Measurements from ENCODE around the gene DUSP2. TPM values are rescaled to one million over a fixed set of nuclear protein-coding genes. Genes with fewer than 3 reads are reported as not detected.

The DUSP2 gene
- total and polyA plus RNA-seq, 10 of the 15 experiments (the other 5 are each of a cell fraction or from before 2014, with no cell fraction given) = 9.7 to 212 (median 57.2) TPM

DNA sequence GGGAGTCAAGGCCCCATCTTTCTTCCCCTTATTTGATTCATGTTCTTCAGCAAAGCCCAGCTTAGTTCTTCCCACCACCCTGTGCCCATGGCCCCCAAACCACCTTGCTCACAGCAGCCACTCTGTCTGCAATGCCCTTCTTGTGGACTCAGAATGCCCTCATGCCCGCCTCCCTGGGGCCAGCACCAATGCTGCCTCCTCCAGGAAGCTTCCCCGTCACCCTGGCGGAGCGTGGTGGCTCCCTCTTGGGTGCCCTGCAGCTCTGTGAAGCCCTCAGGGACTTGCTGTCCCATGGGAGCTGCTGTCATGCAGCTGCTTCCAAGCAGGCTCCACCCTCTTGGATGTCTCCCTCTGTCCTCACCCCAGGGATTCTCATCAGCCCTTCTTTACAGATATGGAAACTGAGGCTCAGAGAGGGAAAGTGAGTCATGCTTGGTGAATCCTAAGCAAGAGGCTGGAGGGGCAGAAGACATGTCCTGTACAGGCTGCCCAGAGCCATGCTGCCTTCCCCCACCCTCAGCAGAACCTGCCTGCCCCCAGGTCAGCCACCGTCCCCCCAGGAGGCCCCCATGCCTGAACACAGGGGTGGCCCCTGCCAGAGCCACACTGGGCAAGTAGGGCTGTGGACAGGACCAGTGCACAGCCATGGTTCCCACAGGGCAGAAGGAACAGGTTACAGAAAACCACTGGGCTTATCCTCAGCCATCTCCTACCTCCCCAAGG, 11.8 kb upstream of the DUSP2 start (continued):
- TF ChIP-seq CEBPZ (IDR thresholded peaks at IDR 0.05; ENCODE audit: low read depth, low read length) = no peak
- TF ChIP-seq BACH1 (IDR thresholded peaks at IDR 0.05; ENCODE audit: borderline replicate concordance) = peak; percentile 64; the same call in 1 of the 2 replicates
- TF ChIP-seq ZNF24 (IDR thresholded peaks at IDR 0.05) = no peak
- 0 out of 2 replicates have a peak, but pooled peaks have one; percentile 39 for TF ChIP-seq ELK1 (IDR thresholded peaks at IDR 0.05; ENCODE audit: low read depth, low read length)
- no peak for TF ChIP-seq SUZ12 (IDR thresholded peaks at IDR 0.05; ENCODE audit: unreplicated experiment)
- TF ChIP-seq RBBP5 (conservative IDR thresholded peaks at IDR 0.05) = no peak
- TF ChIP-seq POLR2AphosphoS2 (IDR thresholded peaks at IDR 0.05; ENCODE audit: low read depth, low read length) = 0 out of 2 replicates have a peak, but pooled peaks have one; percentile 48
- TF ChIP-seq CHD1 (IDR thresholded peaks at IDR 0.05; ENCODE audit: low read depth, low read length) = no peak
- TF ChIP-seq TCF7 (IDR thresholded peaks at IDR 0.05; ENCODE audit: borderline replicate concordance) = no peak
- no peak for TF ChIP-seq IRF3 (IDR thresholded peaks at IDR 0.05)
- no peak for TF ChIP-seq NRF1 (conservative IDR thresholded peaks at IDR 0.05; ENCODE audit: low read depth, low read length)
- peak; percentile 59; the same call in 1 of the 2 replicates for TF ChIP-seq ZNF207 (IDR thresholded peaks at IDR 0.05; ENCODE audit: borderline replicate concordance)
- TF ChIP-seq, protein P1, sequence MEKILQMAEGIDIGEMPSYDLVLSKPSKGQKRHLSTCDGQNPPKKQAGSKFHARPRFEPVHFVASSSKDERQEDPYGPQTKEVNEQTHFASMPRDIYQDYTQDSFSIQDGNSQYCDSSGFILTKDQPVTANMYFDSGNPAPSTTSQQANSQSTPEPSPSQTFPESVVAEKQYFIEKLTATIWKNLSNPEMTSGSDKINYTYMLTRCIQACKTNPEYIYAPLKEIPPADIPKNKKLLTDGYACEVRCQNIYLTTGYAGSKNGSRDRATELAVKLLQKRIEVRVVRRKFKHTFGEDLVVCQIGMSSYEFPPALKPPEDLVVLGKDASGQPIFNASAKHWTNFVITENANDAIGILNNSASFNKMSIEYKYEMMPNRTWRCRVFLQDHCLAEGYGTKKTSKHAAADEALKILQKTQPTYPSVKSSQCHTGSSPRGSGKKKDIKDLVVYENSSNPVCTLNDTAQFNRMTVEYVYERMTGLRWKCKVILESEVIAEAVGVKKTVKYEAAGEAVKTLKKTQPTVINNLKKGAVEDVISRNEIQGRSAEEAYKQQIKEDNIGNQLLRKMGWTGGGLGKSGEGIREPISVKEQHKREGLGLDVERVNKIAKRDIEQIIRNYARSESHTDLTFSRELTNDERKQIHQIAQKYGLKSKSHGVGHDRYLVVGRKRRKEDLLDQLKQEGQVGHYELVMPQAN (conservative IDR thresholded peaks at IDR 0.05) = no peak
- TF ChIP-seq SMAD1 (IDR thresholded peaks at IDR 0.05; ENCODE audit: low read depth, partially characterized antibody) = peak; percentile 54
- peak; percentile 95 for TF ChIP-seq TCF12 (IDR thresholded peaks at IDR 0.05; ENCODE audit: low read depth, low read length)
- TF ChIP-seq E4F1 (IDR thresholded peaks at IDR 0.05; ENCODE audit: borderline replicate concordance, partially characterized antibody) = no peak
- peak; percentile 59 for TF ChIP-seq CHD2 (IDR thresholded peaks at IDR 0.05; ENCODE audit: borderline replicate concordance, low read depth, low read length)
- peak; percentile 53; the same call in 1 of the 2 replicates for TF ChIP-seq PAX5 (IDR thresholded peaks at IDR 0.05; ENCODE audit: borderline replicate concordance, low read depth, low read length)
- peak; percentile 51 for TF ChIP-seq SMARCA5 (IDR thresholded peaks at IDR 0.05)
- no peak for TF ChIP-seq POLR2A (IDR thresholded peaks at IDR 0.05; ENCODE audit: low read depth, low read length)
- TF ChIP-seq RELA (IDR thresholded peaks at IDR 0.05; ENCODE audit: borderline replicate concordance, partially characterized antibody) = peak; percentile 69

Measured in GM12878 (cell line).